Epithelial cell of proximal tubule (primary cell): ENCODE measurements around the gene C10orf71. TPM values are rescaled to one million over a fixed set of nuclear protein-coding genes. Genes with fewer than 3 reads are reported as not detected.

Experiments
- DNase-seq: peaks from one replicate; pipeline ENCODE4 v3.0.0-alpha.2; 2011; ENCODE audit warnings: low read depth
- H3K4me3 ChIP-seq: 2 replicates; pipeline ENCODE4 v1.5.1; 2011; ENCODE audit warnings: low read depth, mild to moderate bottlenecking, low read length
- CTCF ChIP-seq: conservative IDR thresholded peaks from 2 replicates; pipeline ENCODE4 v1.5.1; 2012; ENCODE audit warnings: low read depth, mild to moderate bottlenecking, low read length
- total RNA-seq: library from RNA; depleted of rRNA; stranded (reverse); fragments of >200 nt; gene quantifications from 2 replicates; pipeline ENCODE4 v1.2.3, GENCODE V29; 2015

C10orf71 gene
- total RNA-seq, 1 donor from 2014 or later, result not detected

- DNase-seq, result no peak
- TF ChIP-seq CTCF, result no peak
- H3K4me3 ChIP-seq, result no peak overlapping the region
Measured at GRCh38 chr10:49255883-49256282, 43.1 kb upstream of the C10orf71 start.

- no peak for TF ChIP-seq CTCF
- DNase-seq, result no peak
- H3K4me3 ChIP-seq, result no peak overlapping the region
Measured at GRCh38 chr10:49257154-49257553, 41.8 kb upstream of the C10orf71 start.

- no peak overlapping the region for H3K4me3 ChIP-seq
- no peak for TF ChIP-seq CTCF
Measured at GRCh38 chr10:49257626-49258349, 41.2 kb upstream of the C10orf71 start.

GRCh38 chr10:49258350-49258683 is 40.7 kb upstream of the C10orf71 start:
- no peak overlapping the region for H3K4me3 ChIP-seq
- no peak for TF ChIP-seq CTCF
- DNase-seq, result no peak

More at GRCh38 chr10:49257626-49258349, 41.2 kb upstream of the C10orf71 start:
- DNase-seq, result no peak

DNA sequence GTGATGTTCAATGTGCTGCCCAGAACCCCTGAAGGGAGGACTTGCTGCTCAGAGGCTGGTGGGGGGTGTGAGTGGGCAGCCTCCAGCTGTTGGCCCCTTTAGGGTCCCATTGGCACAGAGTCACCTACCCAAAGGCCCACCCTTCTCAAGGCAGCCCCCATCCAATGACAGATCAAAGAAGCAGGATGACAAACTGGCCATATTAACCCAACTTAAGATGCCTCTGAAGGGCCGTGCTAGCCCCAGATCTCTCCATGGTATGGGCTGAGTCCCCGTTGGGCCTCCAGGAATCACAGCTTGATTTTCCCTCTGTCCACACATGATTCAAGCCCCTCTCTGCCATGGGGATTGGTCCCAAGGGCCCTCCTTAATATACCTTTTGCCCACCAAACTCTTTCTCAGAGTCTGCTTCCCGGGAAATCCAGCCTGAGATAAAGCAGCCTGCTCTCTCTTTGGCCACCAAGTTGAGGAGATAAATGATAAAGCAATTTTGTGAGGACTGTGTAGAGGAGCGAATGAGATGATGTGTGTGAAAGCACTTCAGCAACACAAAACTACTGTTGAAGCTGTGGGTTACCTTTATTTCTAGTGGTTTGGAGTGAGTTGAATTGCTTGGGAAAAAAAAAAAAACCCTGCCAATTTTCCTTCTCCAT is 38.2 kb upstream of the C10orf71 start:
- no peak overlapping the region for H3K4me3 ChIP-seq
- DNase-seq, result no peak
- TF ChIP-seq CTCF, result no peak

GRCh38 chr10:49263591-49263990 is 35.4 kb upstream of the C10orf71 start:
- TF ChIP-seq CTCF, result no peak
- no peak overlapping the region for H3K4me3 ChIP-seq
- no peak for DNase-seq
